H9 (cell line): ENCODE data around the gene NANOS1. TPM values are rescaled to one million over a fixed set of nuclear protein-coding genes. Genes with fewer than 3 reads are reported as not detected.

Experiments used
- DNase-seq: peaks from one replicate; pipeline ENCODE4 v3.0.0-alpha.2; 2017
- H2AFZ ChIP-seq: one replicate; pipeline ENCODE4 v1.6.1; 2013; ENCODE audit warnings: mild to moderate bottlenecking, low read length, control low read depth, moderate library complexity
- H2AK5ac ChIP-seq: 2 replicates; pipeline ENCODE4 v1.6.1; 2013; ENCODE audit warnings: low read length, control low read depth, mixed read lengths; ENCODE audit not compliant: insufficient read length
- H2BK120ac ChIP-seq: one replicate; pipeline ENCODE4 v1.6.1; 2013; ENCODE audit warnings: low read depth, mild to moderate bottlenecking, low read length, control low read depth, inconsistent platforms; ENCODE audit not compliant: poor library complexity, severe bottlenecking
- H2BK12ac ChIP-seq: 2 replicates; pipeline ENCODE4 v1.6.1; 2013; ENCODE audit warnings: low read length, control low read depth, mixed read lengths, low read depth; ENCODE audit not compliant: insufficient read length
- H2BK15ac ChIP-seq: 2 replicates; pipeline ENCODE4 v1.6.1; 2013; ENCODE audit warnings: low read depth, low read length, control low read depth
- H2BK20ac ChIP-seq: one replicate; pipeline ENCODE4 v1.6.1; 2013; ENCODE audit warnings: low read depth, mild to moderate bottlenecking, low read length, control low read depth, inconsistent platforms; ENCODE audit not compliant: poor library complexity, severe bottlenecking
- H2BK5ac ChIP-seq: 2 replicates; pipeline ENCODE4 v1.6.1; 2013; ENCODE audit warnings: low read length, control low read depth, mixed read lengths; ENCODE audit not compliant: insufficient read length
- H3K14ac ChIP-seq: 2 replicates; pipeline ENCODE4 v1.6.1; 2013; ENCODE audit warnings: low read length, control low read depth; ENCODE audit not compliant: insufficient read depth
- H3K18ac ChIP-seq: 2 replicates; pipeline ENCODE4 v1.6.1; 2013; ENCODE audit warnings: low read depth, mild to moderate bottlenecking, mixed read lengths, low read length, control low read depth; ENCODE audit not compliant: insufficient read length
- H3K23ac ChIP-seq: 2 replicates; pipeline ENCODE4 v1.6.1; 2013; ENCODE audit warnings: low read length, control low read depth, mixed read lengths, low read depth; ENCODE audit not compliant: insufficient read length
- H3K23me2 ChIP-seq: 2 replicates; pipeline ENCODE4 v1.6.1; 2013; ENCODE audit warnings: low read depth, mild to moderate bottlenecking, mixed read lengths, low read length, control low read depth; ENCODE audit not compliant: insufficient read length, poor library complexity, severe bottlenecking
- H3K27ac ChIP-seq: 2 replicates; pipeline ENCODE4 v1.5.1; 2013; ENCODE audit warnings: low read length, control low read depth, mixed read lengths, low read depth; ENCODE audit not compliant: insufficient read length
- H3K27me3 ChIP-seq: 2 replicates; pipeline ENCODE4 v1.6.1; 2013; ENCODE audit warnings: low read length, control low read depth, inconsistent platforms; ENCODE audit not compliant: insufficient read depth
- H3K4ac ChIP-seq: 2 replicates; pipeline ENCODE4 v1.6.1; 2013; ENCODE audit warnings: low read depth, mild to moderate bottlenecking, control low read depth, inconsistent platforms, low read length, moderate library complexity
- H3K4me1 ChIP-seq: 2 replicates; pipeline ENCODE4 v1.6.1; 2013; ENCODE audit warnings: low read length, control low read depth, inconsistent platforms; ENCODE audit not compliant: insufficient read depth
- H3K4me2 ChIP-seq: 2 replicates; pipeline ENCODE4 v1.6.1; 2013; ENCODE audit warnings: low read length, control low read depth, mixed read lengths; ENCODE audit not compliant: insufficient read length, insufficient read depth
- H3K56ac ChIP-seq: 2 replicates; pipeline ENCODE4 v1.6.1; 2013; ENCODE audit warnings: low read depth, mild to moderate bottlenecking, mixed read lengths, low read length, control low read depth; ENCODE audit not compliant: insufficient read length
- H3K79me1 ChIP-seq: 2 replicates; pipeline ENCODE4 v1.6.1; 2013; ENCODE audit warnings: low read depth, mild to moderate bottlenecking, moderate library complexity, low read length, control low read depth, inconsistent platforms; ENCODE audit not compliant: insufficient read depth, poor library complexity, severe bottlenecking
- H3K79me2 ChIP-seq: 2 replicates; pipeline ENCODE4 v1.6.1; 2013; ENCODE audit warnings: low read length, control low read depth, inconsistent platforms; ENCODE audit not compliant: insufficient read depth
- H3K9ac ChIP-seq: 2 replicates; pipeline ENCODE4 v1.6.1; 2013; ENCODE audit warnings: low read length, control low read depth, mixed read lengths; ENCODE audit not compliant: insufficient read length; ENCODE audit errors: extremely low read depth
- H3K9me3 ChIP-seq: one replicate; pipeline ENCODE4 v1.6.1; 2013; ENCODE audit warnings: low read depth, low read length, inconsistent platforms; ENCODE audit not compliant: control insufficient read depth
- H3T11ph ChIP-seq: one replicate; pipeline ENCODE4 v1.6.1; 2013; ENCODE audit warnings: mild to moderate bottlenecking, low read length, control low read depth, inconsistent platforms
- H4K20me1 ChIP-seq: one replicate; pipeline ENCODE4 v1.6.1; 2013; ENCODE audit not compliant: control insufficient read depth, insufficient read length, insufficient read depth
- H4K5ac ChIP-seq: 2 replicates; pipeline ENCODE4 v1.6.1; 2013; ENCODE audit warnings: low read depth, mild to moderate bottlenecking, mixed read lengths, low read length, control low read depth; ENCODE audit not compliant: insufficient read length
- H4K8ac ChIP-seq: replicated peaks from 2 replicates; pipeline ENCODE4 v1.6.1; 2013; ENCODE audit warnings: low read length, control low read depth, mixed read lengths, low read depth; ENCODE audit not compliant: insufficient read length
- H4K91ac ChIP-seq: 2 replicates; pipeline ENCODE4 v1.6.1; 2013; ENCODE audit warnings: low read depth, mild to moderate bottlenecking, moderate library complexity, mixed read lengths, low read length, control low read depth; ENCODE audit not compliant: insufficient read length
- H3K27ac Mint-ChIP-seq, 3 experiments: 2 replicates in 2 of 3; 3 replicates in 1 of 3; pipeline ENCODE4 v1.8.0; 2020 to 2021; ENCODE audit warnings: mixed read lengths in 3 of 3, mild to moderate bottlenecking in 1 of 3, moderate library complexity in 1 of 3
- H3K27me3 Mint-ChIP-seq: 2 replicates; pipeline ENCODE4 v1.8.0; 2021; ENCODE audit warnings: low read depth, mild to moderate bottlenecking, moderate library complexity, mixed read lengths
- H3K36me3 Mint-ChIP-seq, 3 experiments: 2 replicates in 2 of 3; 3 replicates in 1 of 3; pipeline ENCODE4 v1.8.0; 2020 to 2021; ENCODE audit warnings: low read depth in 3 of 3, mixed read lengths in 3 of 3; ENCODE audit not compliant: insufficient read depth in 1 of 3
- H3K4me1 Mint-ChIP-seq, 2 experiments: 2 replicates each; pipeline ENCODE4 v1.8.0; 2020; ENCODE audit warnings: mixed read lengths in 2 of 2
- H3K4me3 Mint-ChIP-seq, 2 experiments: 2 replicates in 1 of 2; 3 replicates in 1 of 2; pipeline ENCODE4 v1.8.0; 2020 to 2021; ENCODE audit warnings: mild to moderate bottlenecking in 2 of 2, mixed read lengths in 2 of 2, moderate library complexity in 1 of 2
- H3K9me3 Mint-ChIP-seq, 2 experiments: 2 replicates in 1 of 2; 3 replicates in 1 of 2; pipeline ENCODE4 v1.8.0; 2020; ENCODE audit warnings: mild to moderate bottlenecking in 2 of 2, mixed read lengths in 2 of 2, moderate library complexity in 1 of 2
- CTCF ChIP-seq: fragments of 200-600 bp; sonication (generic); conservative IDR thresholded peaks from 3 replicates; pipeline ENCODE4 v1.8.0; 2021; ENCODE audit warnings: antibody characterized with exemption, mild to moderate bottlenecking
- WGBS: extraction: QIAGEN DNeasy Blood & Tissue Kit; methylation state at CpG from one replicate; pipeline ENCODE4 v1.1.7; 2013; ENCODE audit warnings: missing lambda C conversion rate, low lambda C conversion rate, mixed read lengths; ENCODE audit not compliant: insufficient read length; ENCODE audit errors: extremely low coverage; 5-methylcytosine and 5-hydroxymethylcytosine counted together
- total RNA-seq: library from RNA; stranded (reverse); gene quantifications from 2 replicates; pipeline ENCODE4 v1.2.1, GENCODE V29; 2021

Gene NANOS1
- total RNA-seq, 1 experiment from 2014 or later: 4.5 TPM

GRCh38 chr10:119042169-119042568 lies 12.7 kb downstream of the NANOS1 start:
- no peak overlapping the region for H3K14ac ChIP-seq

More at GRCh38 chr10:119042169-119042568, 12.7 kb downstream of the NANOS1 start:
- Histone ChIP-seq H2BK120ac (no peak overlapping the region), H2BK15ac (no peak overlapping the region), H3T11ph (no peak overlapping the region), H2BK20ac (no peak overlapping the region), H2BK5ac (no peak overlapping the region), H3K56ac (no peak overlapping the region), H3K23me2 (no peaks in the 10 kb centered on the region), H4K8ac (no peak overlapping the region), H4K91ac (no peak overlapping the region), H3K4me1 (no peaks in the 10 kb centered on the region), H3K4ac (no peak overlapping the region), H3K79me2 (peaks cover 3% of the 10 kb centered on the region; the same call in 1 of the 2 replicates), H3K27ac (no peak overlapping the region), H2BK12ac (no peak overlapping the region), H4K20me1 (no peaks in the 10 kb centered on the region), H3K27me3 (no peaks in the 10 kb centered on the region), H2AFZ (no peak overlapping the region), H3K9me3 (no peaks in the 10 kb centered on the region), H3K23ac (no peak overlapping the region), H3K79me1 (peaks cover 14% of the 10 kb centered on the region), H2AK5ac (no peak overlapping the region), H3K18ac (no peak overlapping the region), H3K4me2 (no peak overlapping the region), H3K9ac (no peak overlapping the region), H4K5ac (no peak overlapping the region)
- no peaks in the 10 kb centered on the region for H3K9me3 Mint-ChIP-seq
- WGBS: no CpG with 5 or more reads among the region's 26 CpGs
- peaks cover 73 to 98% (median 89%) of the 10 kb centered on the region in 3 experiments; a peak in 6 of 7 replicates for H3K36me3 Mint-ChIP-seq
- TF ChIP-seq CTCF: no peak
- H3K27ac Mint-ChIP-seq: peak overlapping the region in 2 of 3 experiments; percentile 8 to 82; a peak in 2 of 7 replicates
- H3K27me3 Mint-ChIP-seq: peaks cover 3% of the 10 kb centered on the region; the same call in 1 of the 2 replicates
- no peak overlapping the region for H3K4me3 Mint-ChIP-seq
- no peak for DNase-seq
- no peaks in the 10 kb centered on the region; a peak in 1 of 4 replicates for H3K4me1 Mint-ChIP-seq
